WTC11 (cell line): Measurements from ENCODE around the gene IL12RB1. TPM values are rescaled to one million over a fixed set of nuclear protein-coding genes. Genes with fewer than 3 reads are reported as not detected.

Experiments used
- ATAC-seq: fragments of 200-7000 bp; cut with Tn5 transposase; 2 replicates; pipeline ENCODE4 v1.10.0; 2021; ENCODE audit warnings: mild to moderate bottlenecking, moderate library complexity
- CTCF ChIA-PET: fragments of 300-600 bp; sonication (Branson Sonifier 250); formaldehyde crosslinking; loops from one replicate; lab custom pipeline; 2021; ENCODE audit warnings: antibody characterized with exemption; lab: Charles Lee
- POLR2A ChIA-PET: fragments of 350-600 bp; sonication (Branson Sonifier 250); formaldehyde crosslinking; loops from one replicate; lab custom pipeline; 2021; ENCODE audit warnings: antibody characterized with exemption; lab: Charles Lee
- DNase-seq: peaks from one replicate; pipeline ENCODE4 v3.0.0; 2021; ENCODE audit warnings: low spot score
- H3K27ac Mint-ChIP-seq: 2 replicates; pipeline ENCODE4 v1.8.0; 2021; ENCODE audit warnings: mixed read lengths
- H3K27me3 Mint-ChIP-seq: 2 replicates; pipeline ENCODE4 v1.8.0; 2021; ENCODE audit warnings: low read depth, mild to moderate bottlenecking, moderate library complexity, mixed read lengths
- H3K36me3 Mint-ChIP-seq: 2 replicates; pipeline ENCODE4 v1.8.0; 2021; ENCODE audit warnings: mixed read lengths
- H3K4me1 Mint-ChIP-seq: 2 replicates; pipeline ENCODE4 v1.8.0; 2022; ENCODE audit warnings: mixed read lengths
- H3K4me3 Mint-ChIP-seq: 2 replicates; pipeline ENCODE4 v1.8.0; 2021; ENCODE audit warnings: mild to moderate bottlenecking, moderate library complexity, mixed read lengths
- H3K9me3 Mint-ChIP-seq: 2 replicates; pipeline ENCODE4 v1.8.0; 2021; ENCODE audit warnings: mixed read lengths
- CBFB ChIP-seq: sonication (generic); formaldehyde crosslinking; IDR thresholded peaks from 2 replicates; pipeline ENCODE4 v1.8.1; 2022; ENCODE audit warnings: mild to moderate bottlenecking, low read depth, missing genetic modification reagents
- FOXP1 ChIP-seq: sonication (generic); formaldehyde crosslinking; IDR thresholded peaks from 2 replicates; pipeline ENCODE4 v1.8.0; 2022; ENCODE audit warnings: missing genetic modification reagents, mild to moderate bottlenecking, moderate library complexity, borderline replicate concordance
- NFE2L1 ChIP-seq: sonication (generic); formaldehyde crosslinking; IDR thresholded peaks from 2 replicates; pipeline ENCODE4 v1.8.1; 2023; ENCODE audit warnings: missing genetic modification reagents
- RELA ChIP-seq: sonication (generic); formaldehyde crosslinking; IDR thresholded peaks from 2 replicates; pipeline ENCODE4 v1.8.1; 2022; ENCODE audit warnings: missing genetic modification reagents, mild to moderate bottlenecking, borderline replicate concordance
- TCF7 ChIP-seq: sonication (generic); formaldehyde crosslinking; IDR thresholded peaks from 2 replicates; pipeline ENCODE4 v1.8.0; 2022; ENCODE audit warnings: mild to moderate bottlenecking, low read depth, missing genetic modification reagents, moderate library complexity
- ZBTB21 ChIP-seq: sonication (generic); formaldehyde crosslinking; IDR thresholded peaks from 2 replicates; pipeline ENCODE4 v1.8.1; 2023; ENCODE audit warnings: mild to moderate bottlenecking, missing genetic modification reagents, borderline replicate concordance
- ZNF121 ChIP-seq: sonication (generic); formaldehyde crosslinking; IDR thresholded peaks from 2 replicates; pipeline ENCODE4 v1.8.0; 2023; ENCODE audit warnings: missing genetic modification reagents
- total RNA-seq: library from RNA; stranded (reverse); gene quantifications from 3 replicates; pipeline ENCODE4 v1.2.3, GENCODE V29; 2021
- TF ChIP-seq, protein P1 (sequence below): sonication (generic); formaldehyde crosslinking; IDR thresholded peaks from 2 replicates; pipeline ENCODE4 v1.8.0; 2022; ENCODE audit warnings: mild to moderate bottlenecking, missing genetic modification reagents
- TF ChIP-seq, protein P2 (sequence below): sonication (generic); formaldehyde crosslinking; IDR thresholded peaks from 2 replicates; pipeline ENCODE4 v1.8.0; 2022; ENCODE audit warnings: mild to moderate bottlenecking, missing genetic modification reagents
- TF ChIP-seq, protein P3 (sequence below): fragments of 250-450 bp; sonication (Bioruptor Pico); conservative IDR thresholded peaks from 2 replicates; pipeline ENCODE4 v1.9.0; 2021; ENCODE audit warnings: mild to moderate bottlenecking
- TF ChIP-seq, protein P4 (sequence below): fragments of 250-450 bp; sonication (Bioruptor Pico); IDR thresholded peaks from 2 replicates; pipeline ENCODE4 v1.9.0; 2021; ENCODE audit warnings: mild to moderate bottlenecking, borderline replicate concordance

Gene IL12RB1
- total RNA-seq, 1 experiment from 2014 or later, result not detected

DNA sequence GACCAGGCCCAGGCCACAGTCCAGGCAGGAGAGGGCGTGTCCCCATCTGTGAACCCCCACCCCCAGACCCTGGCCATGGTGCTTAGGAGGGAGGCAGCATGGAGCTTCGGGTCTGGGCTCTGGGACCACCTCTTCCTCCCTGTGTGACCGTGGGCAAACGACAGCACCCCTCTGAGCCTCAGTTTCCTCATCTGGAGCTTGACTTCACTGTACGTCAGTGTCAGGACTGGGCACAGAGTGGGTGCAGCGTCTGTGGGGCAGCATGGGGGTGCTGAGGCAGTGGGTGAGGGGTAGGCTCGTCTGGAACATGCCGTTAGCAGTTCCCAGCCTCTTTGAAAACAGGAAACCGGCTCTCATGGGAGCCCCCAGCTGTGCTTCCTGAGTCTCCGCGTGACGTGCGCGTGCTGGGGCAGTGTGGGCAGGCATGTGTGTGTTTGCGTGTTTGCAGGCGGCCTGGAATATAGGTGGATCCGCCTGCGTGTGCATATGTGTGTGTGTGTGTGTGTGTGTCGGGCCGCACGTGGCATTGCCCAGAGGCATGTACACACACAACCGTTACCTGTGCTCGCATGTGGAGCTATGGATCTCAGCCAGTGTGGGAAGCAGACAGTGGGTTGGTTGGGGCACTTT lies 63.0 kb downstream of the IL12RB1 start (continued):
- no peak for TF ChIP-seq FOXP1 (CRISPR knock-in tag)

DNA sequence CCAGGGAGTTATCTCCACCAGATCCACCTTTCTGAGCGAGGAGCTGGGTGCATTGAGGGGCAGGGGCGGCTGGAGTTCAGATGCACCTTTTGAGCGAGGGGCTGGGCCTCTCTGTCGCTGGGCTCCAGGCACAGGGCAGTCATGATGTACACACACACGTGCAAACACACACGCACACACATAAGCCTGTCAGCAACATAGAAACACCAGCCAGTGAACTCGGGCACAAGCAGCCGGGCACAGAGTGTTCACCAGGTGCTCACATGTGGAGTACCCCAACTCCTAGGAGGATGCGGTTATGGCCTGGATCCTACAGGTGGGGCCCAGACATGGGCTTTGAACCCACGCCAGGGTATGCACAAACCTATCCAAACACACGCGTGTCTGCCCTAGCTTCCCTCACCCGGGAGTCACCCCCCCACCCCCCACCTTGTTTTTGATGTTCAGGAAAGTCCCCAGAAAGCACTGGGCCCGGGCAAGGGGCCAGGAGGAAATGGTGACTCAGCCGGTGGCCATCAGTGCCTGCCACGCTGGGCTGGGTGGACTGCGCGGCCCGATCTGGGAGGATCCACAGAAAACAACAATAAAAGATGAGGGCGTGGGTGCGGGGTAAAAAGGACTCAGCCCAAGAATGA lies 65.5 kb downstream of the IL12RB1 start:
- H3K4me1 Mint-ChIP-seq, result peaks cover 13% of the 10 kb centered on the region
- CTCF ChIA-PET, result no interaction called here
- H3K27me3 Mint-ChIP-seq, result no peaks in the 10 kb centered on the region; the same call in 1 of the 2 replicates
- POLR2A ChIA-PET, result no interaction called here
- 0 out of 2 replicates have a peak, but pooled peaks cover 4% of the 10 kb centered on the region for H3K9me3 Mint-ChIP-seq
- H3K4me3 Mint-ChIP-seq, result no peak overlapping the region
- no peak for ATAC-seq
- DNase-seq, result no peak
- no peaks in the 10 kb centered on the region for H3K36me3 Mint-ChIP-seq
- TF ChIP-seq, protein P1, sequence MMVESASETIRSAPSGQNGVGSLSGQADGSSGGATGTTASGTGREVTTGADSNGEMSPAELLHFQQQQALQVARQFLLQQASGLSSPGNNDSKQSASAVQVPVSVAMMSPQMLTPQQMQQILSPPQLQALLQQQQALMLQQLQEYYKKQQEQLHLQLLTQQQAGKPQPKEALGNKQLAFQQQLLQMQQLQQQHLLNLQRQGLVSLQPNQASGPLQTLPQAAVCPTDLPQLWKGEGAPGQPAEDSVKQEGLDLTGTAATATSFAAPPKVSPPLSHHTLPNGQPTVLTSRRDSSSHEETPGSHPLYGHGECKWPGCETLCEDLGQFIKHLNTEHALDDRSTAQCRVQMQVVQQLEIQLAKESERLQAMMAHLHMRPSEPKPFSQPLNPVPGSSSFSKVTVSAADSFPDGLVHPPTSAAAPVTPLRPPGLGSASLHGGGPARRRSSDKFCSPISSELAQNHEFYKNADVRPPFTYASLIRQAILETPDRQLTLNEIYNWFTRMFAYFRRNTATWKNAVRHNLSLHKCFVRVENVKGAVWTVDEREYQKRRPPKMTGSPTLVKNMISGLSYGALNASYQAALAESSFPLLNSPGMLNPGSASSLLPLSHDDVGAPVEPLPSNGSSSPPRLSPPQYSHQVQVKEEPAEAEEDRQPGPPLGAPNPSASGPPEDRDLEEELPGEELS (CRISPR knock-in tag), result no peak
- TF ChIP-seq, protein P2, sequence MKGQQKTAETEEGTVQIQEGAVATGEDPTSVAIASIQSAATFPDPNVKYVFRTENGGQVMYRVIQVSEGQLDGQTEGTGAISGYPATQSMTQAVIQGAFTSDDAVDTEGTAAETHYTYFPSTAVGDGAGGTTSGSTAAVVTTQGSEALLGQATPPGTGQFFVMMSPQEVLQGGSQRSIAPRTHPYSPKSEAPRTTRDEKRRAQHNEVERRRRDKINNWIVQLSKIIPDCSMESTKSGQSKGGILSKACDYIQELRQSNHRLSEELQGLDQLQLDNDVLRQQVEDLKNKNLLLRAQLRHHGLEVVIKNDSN (CRISPR knock-in tag), result no peak
- TF ChIP-seq CBFB (CRISPR knock-in tag), result no peak
- TF ChIP-seq, protein P3, sequence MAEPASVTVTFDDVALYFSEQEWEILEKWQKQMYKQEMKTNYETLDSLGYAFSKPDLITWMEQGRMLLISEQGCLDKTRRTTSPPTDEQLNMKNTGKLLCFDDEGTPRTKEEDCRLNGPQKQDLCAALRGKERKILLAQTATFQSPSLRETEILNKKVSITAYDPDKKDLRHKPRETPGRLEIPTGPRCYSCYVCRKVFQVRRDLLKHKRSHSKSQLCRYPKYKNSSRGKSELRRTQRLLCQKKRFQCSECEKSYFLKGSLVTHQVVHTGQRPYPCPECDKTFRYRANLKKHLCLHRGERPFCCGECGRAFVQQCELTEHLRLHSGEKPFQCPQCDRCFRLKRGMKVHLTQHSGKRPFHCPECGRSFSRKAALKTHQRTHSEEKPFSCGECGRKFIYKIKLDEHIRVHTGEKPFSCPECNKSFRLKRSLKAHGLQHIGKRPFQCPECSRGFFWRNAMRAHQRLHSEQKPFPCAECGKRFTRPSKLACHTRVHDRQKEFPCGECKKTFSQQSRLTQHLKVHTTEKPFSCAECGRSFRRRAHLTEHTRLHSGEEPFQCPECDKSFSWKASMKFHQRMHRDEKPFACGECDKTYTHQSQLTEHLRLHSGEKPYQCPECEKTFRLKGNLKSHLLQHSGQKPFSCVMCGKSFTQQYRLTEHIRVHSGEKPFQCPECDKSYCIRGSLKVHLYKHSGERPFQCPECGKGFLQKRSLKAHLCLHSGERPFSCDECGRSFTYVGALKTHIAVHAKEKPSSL (CRISPR knock-in tag), result no peak
- TF ChIP-seq, protein P4, sequence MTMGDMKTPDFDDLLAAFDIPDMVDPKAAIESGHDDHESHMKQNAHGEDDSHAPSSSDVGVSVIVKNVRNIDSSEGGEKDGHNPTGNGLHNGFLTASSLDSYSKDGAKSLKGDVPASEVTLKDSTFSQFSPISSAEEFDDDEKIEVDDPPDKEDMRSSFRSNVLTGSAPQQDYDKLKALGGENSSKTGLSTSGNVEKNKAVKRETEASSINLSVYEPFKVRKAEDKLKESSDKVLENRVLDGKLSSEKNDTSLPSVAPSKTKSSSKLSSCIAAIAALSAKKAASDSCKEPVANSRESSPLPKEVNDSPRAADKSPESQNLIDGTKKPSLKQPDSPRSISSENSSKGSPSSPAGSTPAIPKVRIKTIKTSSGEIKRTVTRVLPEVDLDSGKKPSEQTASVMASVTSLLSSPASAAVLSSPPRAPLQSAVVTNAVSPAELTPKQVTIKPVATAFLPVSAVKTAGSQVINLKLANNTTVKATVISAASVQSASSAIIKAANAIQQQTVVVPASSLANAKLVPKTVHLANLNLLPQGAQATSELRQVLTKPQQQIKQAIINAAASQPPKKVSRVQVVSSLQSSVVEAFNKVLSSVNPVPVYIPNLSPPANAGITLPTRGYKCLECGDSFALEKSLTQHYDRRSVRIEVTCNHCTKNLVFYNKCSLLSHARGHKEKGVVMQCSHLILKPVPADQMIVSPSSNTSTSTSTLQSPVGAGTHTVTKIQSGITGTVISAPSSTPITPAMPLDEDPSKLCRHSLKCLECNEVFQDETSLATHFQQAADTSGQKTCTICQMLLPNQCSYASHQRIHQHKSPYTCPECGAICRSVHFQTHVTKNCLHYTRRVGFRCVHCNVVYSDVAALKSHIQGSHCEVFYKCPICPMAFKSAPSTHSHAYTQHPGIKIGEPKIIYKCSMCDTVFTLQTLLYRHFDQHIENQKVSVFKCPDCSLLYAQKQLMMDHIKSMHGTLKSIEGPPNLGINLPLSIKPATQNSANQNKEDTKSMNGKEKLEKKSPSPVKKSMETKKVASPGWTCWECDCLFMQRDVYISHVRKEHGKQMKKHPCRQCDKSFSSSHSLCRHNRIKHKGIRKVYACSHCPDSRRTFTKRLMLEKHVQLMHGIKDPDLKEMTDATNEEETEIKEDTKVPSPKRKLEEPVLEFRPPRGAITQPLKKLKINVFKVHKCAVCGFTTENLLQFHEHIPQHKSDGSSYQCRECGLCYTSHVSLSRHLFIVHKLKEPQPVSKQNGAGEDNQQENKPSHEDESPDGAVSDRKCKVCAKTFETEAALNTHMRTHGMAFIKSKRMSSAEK (CRISPR knock-in tag), result no peak
- TF ChIP-seq TCF7 (CRISPR knock-in tag), result no peak
- no peak for TF ChIP-seq ZBTB21 (CRISPR knock-in tag)
- no peak for TF ChIP-seq NFE2L1 (CRISPR knock-in tag)
- no peak for TF ChIP-seq RELA (CRISPR knock-in tag)
- no peak for TF ChIP-seq ZNF121 (CRISPR knock-in tag)
- H3K27ac Mint-ChIP-seq, result no peak overlapping the region
